ENCODE measurements around the gene NPAS2.
A peak's percentile ranks its signal among the peaks of the same experiment; 100 is the strongest.

Gene NPAS2

GRCh38 chr2:101012706-101013181 lies 192.8 kb downstream of the NPAS2 start:
- DNase-seq (ENCODE audit: low spot score), result peak; percentile 60

GRCh38 chr2:101014264-101014857 lies 194.4 kb downstream of the NPAS2 start:
- DNase-seq (ENCODE audit: low spot score), result no peak

GRCh38 chr2:101017371-101017770 lies 197.4 kb downstream of the NPAS2 start:
- no peak for DNase-seq (ENCODE audit: low spot score)

- DNase-seq (ENCODE audit: low spot score), result no peak
Observed at GRCh38 chr2:101018934-101019333, 199.0 kb downstream of the NPAS2 start.

- DNase-seq (ENCODE audit: low spot score), result no peak
Observed at GRCh38 chr2:101022221-101022620, 202.3 kb downstream of the NPAS2 start.

GRCh38 chr2:101023327-101024107 lies 203.6 kb downstream of the NPAS2 start:
- no peak for DNase-seq (ENCODE audit: low spot score)

- DNase-seq (ENCODE audit: low spot score), result no peak
Observed at GRCh38 chr2:101025561-101025960, 205.6 kb downstream of the NPAS2 start.

GRCh38 chr2:101026253-101026701 lies 206.3 kb downstream of the NPAS2 start:
- no peak for DNase-seq (ENCODE audit: low spot score)

- no peak for DNase-seq (ENCODE audit: low spot score)
Observed at GRCh38 chr2:101026923-101027469, 207.1 kb downstream of the NPAS2 start.

- no peak for DNase-seq (ENCODE audit: low spot score)
Observed at GRCh38 chr2:101027852-101028251, 207.9 kb downstream of the NPAS2 start.

GRCh38 chr2:101030866-101031554 lies 211.1 kb downstream of the NPAS2 start:
- DNase-seq (ENCODE audit: low spot score), result no peak

- DNase-seq (ENCODE audit: low spot score), result no peak
Observed at GRCh38 chr2:101032084-101032776, 212.3 kb downstream of the NPAS2 start.

GRCh38 chr2:101036562-101036961 lies 216.6 kb downstream of the NPAS2 start:
- DNase-seq (ENCODE audit: low spot score), result no peak

- no peak for DNase-seq (ENCODE audit: low spot score)
Observed at GRCh38 chr2:101037161-101037755, 217.3 kb downstream of the NPAS2 start.

- DNase-seq (ENCODE audit: low spot score), result no peak
Observed at GRCh38 chr2:101038455-101039255, 218.7 kb downstream of the NPAS2 start.

GRCh38 chr2:101040072-101040471 lies 220.1 kb downstream of the NPAS2 start:
- DNase-seq (ENCODE audit: low spot score), result no peak

- DNase-seq (ENCODE audit: low spot score), result no peak
Observed at GRCh38 chr2:101040761-101041160, 220.8 kb downstream of the NPAS2 start.

- DNase-seq (ENCODE audit: low spot score), result no peak
Observed at GRCh38 chr2:101041413-101041812, 221.5 kb downstream of the NPAS2 start.

- no peak for DNase-seq (ENCODE audit: low spot score)
Observed at GRCh38 chr2:101045330-101045729, 225.4 kb downstream of the NPAS2 start.

All from CD4-positive, alpha-beta T cell treated with Interleukin-15 for 4 hours (primary cell).